K562 (cell line): ENCODE data around the gene LLGL1. TPM values are rescaled to one million over a fixed set of nuclear protein-coding genes. Genes with fewer than 3 reads are reported as not detected.

Experiments used
- ARID1B ChIP-seq: fragments of 450-650 bp; IDR thresholded peaks from 2 replicates; pipeline ENCODE4 v1.6.1; 2016; ENCODE audit warnings: antibody characterized with exemption, mild to moderate bottlenecking, inconsistent platforms
- ASH1L ChIP-seq: fragments of 450-650 bp; IDR thresholded peaks from 2 replicates; pipeline ENCODE4 v1.6.1; 2018; ENCODE audit warnings: borderline replicate concordance, mild to moderate bottlenecking, low read depth; ENCODE audit not compliant: partially characterized antibody
- GATAD2B ChIP-seq: fragments of 450-650 bp; IDR thresholded peaks from 2 replicates; pipeline ENCODE4 v1.6.1; 2017; ENCODE audit warnings: mild to moderate bottlenecking, borderline replicate concordance
- GTF2F1 ChIP-seq: IDR thresholded peaks from 2 replicates; pipeline ENCODE4 v1.6.1; 2011; ENCODE audit warnings: low read depth, low read length, improper control_type of control experiment
- MECOM ChIP-seq: fragments of 250-450 bp; sonication (Bioruptor Pico); IDR thresholded peaks from 2 replicates; pipeline ENCODE4 v1.8.0; 2022; ENCODE audit warnings: inconsistent platforms
- MTF1 ChIP-seq: fragments of 250-450 bp; sonication (Bioruptor Pico); IDR thresholded peaks from 2 replicates; pipeline ENCODE4 v1.9.0; 2021; ENCODE audit warnings: moderate library complexity, mild to moderate bottlenecking, inconsistent platforms, borderline replicate concordance
- NBN ChIP-seq: fragments of 450-650 bp; IDR thresholded peaks from 2 replicates; pipeline ENCODE4 v1.6.1; 2016; ENCODE audit warnings: low read depth, mild to moderate bottlenecking
- NFIX ChIP-seq: fragments of 250-450 bp; sonication (Bioruptor Pico); IDR thresholded peaks from 2 replicates; pipeline ENCODE4 v1.4.0; 2020; ENCODE audit warnings: low read depth, mild to moderate bottlenecking, moderate library complexity
- NR2C2 ChIP-seq, 2 experiments: fragments of 200-800 bp in 1 of 2; sonication (Bioruptor generic) in 1 of 2; sonication (generic) in 1 of 2; formaldehyde crosslinking in 1 of 2; IDR thresholded peaks; 2 replicates each; pipeline versions ENCODE4 v1.6.1 to v1.8.0; 2016 to 2022; ENCODE audit warnings: mild to moderate bottlenecking in 1 of 2, missing compliant biosample characterization in 1 of 2, missing genetic modification characterization in 1 of 2, missing genetic modification reagents in 1 of 2
- POLR2AphosphoS5 ChIP-seq: IDR thresholded peaks from 2 replicates; pipeline ENCODE4 v1.6.1; 2011; ENCODE audit warnings: mild to moderate bottlenecking, low read depth, low read length, moderate library complexity; ENCODE audit not compliant: control insufficient read depth, insufficient read depth
- POLR2B ChIP-seq: fragments of 450-650 bp; IDR thresholded peaks from 2 replicates; pipeline ENCODE4 v1.6.1; 2018; ENCODE audit warnings: low read depth; ENCODE audit not compliant: partially characterized antibody
- STAT6 ChIP-seq: sonication (generic); formaldehyde crosslinking; IDR thresholded peaks from 2 replicates; pipeline ENCODE4 v1.8.1; 2023; ENCODE audit warnings: mild to moderate bottlenecking, missing genetic modification reagents
- TAF9B ChIP-seq: fragments of 450-650 bp; IDR thresholded peaks from 2 replicates; pipeline ENCODE4 v1.6.1; 2018; ENCODE audit warnings: mild to moderate bottlenecking; ENCODE audit not compliant: partially characterized antibody
- YBX1 ChIP-seq: fragments of 450-650 bp; IDR thresholded peaks from 2 replicates; pipeline ENCODE4 v1.7.1; 2016; ENCODE audit warnings: mild to moderate bottlenecking
- polyA plus RNA-seq, 8 experiments: library from polyadenylated mRNA; depleted of rRNA in 4 of 8; stranded (reverse) in 5 of 8; unstranded in 3 of 8; fragments of >200 nt; fragmentation: Nextera tagmentation in 2 of 8; fragmentation: Illumina TruSeq in 1 of 8; extraction: Ambion mirVana in 2 of 8; extraction: Trizol in 1 of 8; gene quantifications; 2 replicates each; pipeline versions ENCODE4 v1.2.1 to v1.2.3, GENCODE V29; 2011 to 2014; ENCODE audit warnings: inconsistent platforms in 1 of 8, missing spikeins in 1 of 8
- total RNA-seq, 7 experiments: library from RNA; depleted of rRNA in 6 of 7; stranded (reverse); fragments of >200 nt in 6 of 7; fragmentation: Illumina TruSeq in 2 of 7; extraction: Trizol in 2 of 7; gene quantifications; 2 replicates each; pipeline versions ENCODE4 v1.2.1 to v1.2.3, GENCODE V29; 2011 to 2021; ENCODE audit warnings: low replicate concordance in 1 of 7
- TF ChIP-seq, protein P1 (sequence below), 2 experiments: fragments of 450-650 bp; IDR thresholded peaks; 2 replicates each; pipeline ENCODE4 v1.6.1; 2016; ENCODE audit warnings: mild to moderate bottlenecking in 2 of 2, borderline replicate concordance in 1 of 2, low read depth in 1 of 2, moderate library complexity in 1 of 2
- TF ChIP-seq, protein P2 (sequence below): sonication (generic); formaldehyde crosslinking; IDR thresholded peaks from 2 replicates; pipeline ENCODE4 v1.9.0; 2022; ENCODE audit warnings: mild to moderate bottlenecking, missing genetic modification reagents

LLGL1 gene
- total and polyA plus RNA-seq, 9 of the 15 experiments (the other 6 are each of a cell fraction or from before 2014, with no cell fraction given), result 0.11 to 12.9 (median 5.3) TPM; not detected in 1

DNA sequence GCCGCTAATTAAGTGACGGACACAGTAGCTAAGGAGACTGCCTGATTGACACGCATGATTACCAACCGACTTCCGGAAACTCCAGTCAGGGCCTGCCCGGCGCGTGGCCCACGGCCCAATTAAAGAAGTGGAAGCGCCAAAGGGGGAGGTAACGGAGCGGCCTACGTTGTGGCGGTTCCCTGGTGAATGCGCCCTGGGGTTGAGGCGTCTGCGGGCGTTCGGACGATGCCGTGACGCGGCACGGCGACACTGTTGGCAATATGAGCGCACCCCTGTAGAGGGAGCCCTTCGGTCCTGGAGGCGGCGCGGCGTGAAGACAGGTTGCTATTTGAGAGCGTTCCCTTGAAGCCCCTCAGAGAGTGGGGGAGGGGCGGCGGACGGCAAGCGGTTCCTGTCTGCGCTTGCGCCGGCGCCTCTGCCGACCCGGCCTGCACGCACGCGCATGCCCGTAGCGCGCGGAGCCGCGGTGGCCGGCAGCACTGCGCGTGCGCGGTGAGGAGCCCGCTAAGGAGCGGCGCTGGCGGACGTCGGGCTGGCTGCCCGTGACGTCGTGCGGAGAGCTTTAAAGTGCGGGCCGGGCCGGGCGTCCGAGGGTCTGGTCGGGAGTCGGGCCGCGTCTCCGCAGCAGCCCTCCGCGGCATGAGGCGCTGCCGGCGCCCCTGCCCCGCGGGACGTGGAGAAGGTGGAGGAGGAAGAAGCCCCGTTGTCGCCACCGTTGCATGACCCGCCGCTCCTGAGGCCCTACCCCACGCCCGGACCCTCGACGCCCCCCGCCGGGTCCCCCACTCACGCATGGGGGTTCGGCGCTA, 41.9 kb upstream of the LLGL1 start, which contains the start of gene ALKBH5 (continued):
- no peak for TF ChIP-seq NR2C2 (CRISPR knock-in tag; IDR thresholded peaks at IDR 0.05)
- TF ChIP-seq NR2C2 (tag; IDR thresholded peaks at IDR 0.05), result peak; percentile 7; the same call in 1 of the 2 replicates
- TF ChIP-seq GTF2F1, result no peak
- no peak for TF ChIP-seq GATAD2B
- peak; percentile 58 for TF ChIP-seq ASH1L
- no peak for TF ChIP-seq MECOM (CRISPR knock-in tag)
- TF ChIP-seq POLR2AphosphoS5, result peak; percentile 16; the same call in 1 of the 2 replicates
- TF ChIP-seq, protein P1, sequence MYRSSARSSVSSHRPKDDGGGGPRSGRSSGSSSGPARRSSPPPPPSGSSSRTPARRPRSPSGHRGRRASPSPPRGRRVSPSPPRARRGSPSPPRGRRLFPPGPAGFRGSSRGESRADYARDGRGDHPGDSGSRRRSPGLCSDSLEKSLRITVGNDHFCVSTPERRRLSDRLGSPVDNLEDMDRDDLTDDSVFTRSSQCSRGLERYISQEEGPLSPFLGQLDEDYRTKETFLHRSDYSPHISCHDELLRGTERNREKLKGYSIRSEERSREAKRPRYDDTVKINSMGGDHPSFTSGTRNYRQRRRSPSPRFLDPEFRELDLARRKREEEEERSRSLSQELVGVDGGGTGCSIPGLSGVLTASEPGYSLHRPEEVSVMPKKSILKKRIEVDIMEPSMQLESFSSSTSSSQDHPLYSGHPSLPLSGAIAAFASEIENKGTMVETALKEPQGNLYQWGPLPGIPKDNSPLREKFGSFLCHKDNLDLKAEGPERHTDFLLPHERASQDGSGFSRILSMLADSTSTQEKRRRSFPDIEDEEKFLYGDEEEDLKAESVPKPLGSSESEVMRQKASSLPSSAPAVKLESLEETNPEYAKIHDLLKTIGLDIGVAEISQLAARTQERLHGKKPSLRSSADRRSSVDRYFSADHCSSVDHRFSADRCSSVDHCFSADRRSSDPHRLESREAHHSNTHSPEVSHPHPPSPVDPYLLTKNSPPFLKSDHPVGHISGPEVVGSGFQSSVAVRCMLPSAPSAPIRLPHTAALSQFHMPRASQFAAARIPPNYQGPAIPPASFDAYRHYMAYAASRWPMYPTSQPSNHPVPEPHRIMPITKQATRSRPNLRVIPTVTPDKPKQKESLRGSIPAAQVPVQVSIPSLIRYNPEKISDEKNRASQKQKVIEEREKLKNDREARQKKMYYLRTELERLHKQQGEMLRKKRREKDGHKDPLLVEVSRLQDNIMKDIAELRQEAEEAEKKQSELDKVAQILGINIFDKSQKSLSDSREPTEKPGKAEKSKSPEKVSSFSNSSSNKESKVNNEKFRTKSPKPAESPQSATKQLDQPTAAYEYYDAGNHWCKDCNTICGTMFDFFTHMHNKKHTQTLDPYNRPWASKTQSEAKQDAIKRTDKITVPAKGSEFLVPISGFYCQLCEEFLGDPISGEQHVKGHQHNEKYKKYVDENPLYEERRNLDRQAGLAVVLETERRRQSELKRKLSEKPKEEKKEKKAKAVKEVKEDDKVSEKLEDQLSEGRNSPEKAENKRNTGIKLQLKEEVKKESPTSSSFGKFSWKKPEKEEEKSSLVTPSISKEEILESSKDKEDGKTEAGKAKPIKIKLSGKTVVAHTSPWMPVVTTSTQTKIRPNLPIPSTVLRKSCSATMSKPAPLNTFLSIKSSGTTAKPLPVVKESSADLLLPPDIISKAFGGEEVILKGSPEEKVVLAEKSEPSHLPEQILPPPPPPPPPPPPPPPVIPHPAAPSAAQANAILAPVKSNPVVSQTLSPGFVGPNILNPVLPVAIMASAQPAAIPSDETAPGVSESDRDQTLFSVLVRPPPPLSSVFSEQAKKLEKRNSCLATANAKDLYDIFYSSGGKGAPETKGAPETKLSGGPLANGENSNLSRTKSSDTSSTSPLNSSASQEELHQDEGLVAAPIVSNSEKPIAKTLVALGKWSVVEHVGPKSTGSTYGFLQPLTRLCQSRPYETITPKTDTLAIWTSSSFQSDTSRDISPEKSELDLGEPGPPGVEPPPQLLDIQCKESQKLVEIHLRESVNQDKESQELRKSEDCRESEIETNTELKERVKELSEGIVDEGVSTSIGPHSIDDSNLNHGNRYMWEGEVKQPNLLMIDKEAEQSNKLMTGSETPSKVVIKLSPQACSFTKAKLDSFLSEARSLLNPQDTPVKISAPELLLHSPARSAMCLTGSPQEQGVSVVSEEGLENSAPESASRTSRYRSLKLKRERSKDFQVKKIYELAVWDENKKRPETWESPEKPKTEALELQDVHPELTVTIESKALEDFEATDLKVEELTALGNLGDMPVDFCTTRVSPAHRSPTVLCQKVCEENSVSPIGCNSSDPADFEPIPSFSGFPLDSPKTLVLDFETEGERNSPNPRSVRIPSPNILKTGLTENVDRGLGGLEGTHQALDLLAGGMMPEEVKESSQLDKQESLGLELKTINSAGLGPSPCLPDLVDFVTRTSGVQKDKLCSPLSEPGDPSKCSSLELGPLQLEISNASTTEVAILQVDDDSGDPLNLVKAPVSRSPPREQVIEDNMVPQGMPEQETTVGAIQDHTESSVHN (IDR thresholded peaks at IDR 0.05; ENCODE audit: borderline replicate concordance in 1 of 2, low read depth in 1 of 2), result no peak
- TF ChIP-seq NFIX (CRISPR knock-in tag), result no peak
- TF ChIP-seq YBX1, result no peak
- no peak for TF ChIP-seq MTF1 (CRISPR knock-in tag)
- TF ChIP-seq, protein P2, sequence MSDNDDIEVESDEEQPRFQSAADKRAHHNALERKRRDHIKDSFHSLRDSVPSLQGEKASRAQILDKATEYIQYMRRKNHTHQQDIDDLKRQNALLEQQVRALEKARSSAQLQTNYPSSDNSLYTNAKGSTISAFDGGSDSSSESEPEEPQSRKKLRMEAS (CRISPR knock-in tag), result peak; percentile 56
- no peak for TF ChIP-seq ARID1B
- TF ChIP-seq TAF9B, result no peak
- peak; percentile 28 for TF ChIP-seq POLR2B
- TF ChIP-seq NBN, result no peak
- no peak for TF ChIP-seq STAT6
